ENCODE measurements around the gene PLCXD3. TPM values are rescaled to one million over a fixed set of nuclear protein-coding genes. Genes with fewer than 3 reads are reported as not detected.

PLCXD3 gene
- total RNA-seq, 1 experiment from 2014 or later, result 0.10 TPM

- ChIA-PET POLR2A (no interaction called here), CTCF (no interaction called here)
- BruUV-seq (replicated peaks), result no TSS peak
- no peaks in the 10 kb centered on the region for H3K36me3 ChIP-seq (ENCODE audit: control insufficient read depth, insufficient read depth, low read length)
- no peaks in the 10 kb centered on the region for H3K4me1 ChIP-seq (ENCODE audit: control insufficient read depth, insufficient read depth, low read length)
- intact Hi-C loops (cut with micrococcal nuclease; ENCODE audit: unreplicated experiment) (no loop called here), in situ Hi-C loops (cut with HindIII; ENCODE audit: low pct_unique_long_range_greater_than_20kb, low sequenced_read_pairs) (no loop called here)
- no peaks in the 10 kb centered on the region for H3K9me3 ChIP-seq (ENCODE audit: control insufficient read depth, insufficient read depth, low read depth, low read length)
- ATAC-seq, result no peak
- H3K27ac ChIP-seq (ENCODE audit: low read length), result no peak overlapping the region
- TF ChIP-seq REST (IDR thresholded peaks at IDR 0.05; ENCODE audit: insufficient read depth in 1 of 2, low read depth in 2 of 2, low read length in 1 of 2) (no peak), TCF7L2 (IDR thresholded peaks at IDR 0.05; ENCODE audit: low read depth, low read length) (no peak), SIN3A (IDR thresholded peaks at IDR 0.05; ENCODE audit: borderline replicate concordance, insufficient read depth, low read depth, low read length) (no peak), CTCF (IDR thresholded peaks at IDR 0.05) (no peak), POLR2AphosphoS5 (IDR thresholded peaks at IDR 0.05; ENCODE audit: low read depth, low read length) (no peak)
- H3K4me3 ChIP-seq (ENCODE audit: low read depth in 2 of 2, low read length in 2 of 2), result no peak overlapping the region
- DNase-seq (ENCODE audit: low read depth, low spot score), result no peak
- no peaks in the 10 kb centered on the region for H3K27me3 ChIP-seq (ENCODE audit: control insufficient read depth, insufficient read depth, low read length)
Observed at GRCh38 chr5:41369799-41370198, 140.6 kb downstream of the PLCXD3 start.

- BruUV-seq (replicated peaks), result no TSS peak
Observed at GRCh38 chr5:41368158-41368557, 142.2 kb downstream of the PLCXD3 start.

More at GRCh38 chr5:41368158-41368557, 142.2 kb downstream of the PLCXD3 start:
- no peak overlapping the region for H3K27ac ChIP-seq (ENCODE audit: low read length)
- no peak overlapping the region for H3K4me3 ChIP-seq (ENCODE audit: low read depth in 2 of 2, low read length in 2 of 2)
- H3K27me3 ChIP-seq (ENCODE audit: control insufficient read depth, insufficient read depth, low read length), result no peaks in the 10 kb centered on the region
- intact Hi-C loops (cut with micrococcal nuclease; ENCODE audit: unreplicated experiment), result no loop called here
- no peak for ATAC-seq
- TF ChIP-seq POLR2AphosphoS5 (IDR thresholded peaks at IDR 0.05; ENCODE audit: low read depth, low read length) (no peak), TCF7L2 (IDR thresholded peaks at IDR 0.05; ENCODE audit: low read depth, low read length) (no peak), SIN3A (IDR thresholded peaks at IDR 0.05; ENCODE audit: borderline replicate concordance, insufficient read depth, low read depth, low read length) (no peak), CTCF (IDR thresholded peaks at IDR 0.05) (no peak), REST (IDR thresholded peaks at IDR 0.05; ENCODE audit: insufficient read depth in 1 of 2, low read depth in 2 of 2, low read length in 1 of 2) (no peak)
- no peaks in the 10 kb centered on the region for H3K9me3 ChIP-seq (ENCODE audit: control insufficient read depth, insufficient read depth, low read depth, low read length)
- in situ Hi-C loops (cut with HindIII; ENCODE audit: low pct_unique_long_range_greater_than_20kb, low sequenced_read_pairs), result no loop called here
- DNase-seq (ENCODE audit: low read depth, low spot score), result no peak
- ChIA-PET POLR2A (no interaction called here), CTCF (no interaction called here)
- H3K4me1 ChIP-seq (ENCODE audit: control insufficient read depth, insufficient read depth, low read length), result no peaks in the 10 kb centered on the region
- H3K36me3 ChIP-seq (ENCODE audit: control insufficient read depth, insufficient read depth, low read length), result no peaks in the 10 kb centered on the region

Data from Panc1 (cell line).